Upper lobe of left lung (tissue), 6 donors: ENCODE measurements around the gene KYAT1. TPM values are rescaled to one million over a fixed set of nuclear protein-coding genes. Genes with fewer than 3 reads are reported as not detected.

Experiments used
- ATAC-seq, 2 donors: fragments of 200-7000 bp; cut with Tn5 transposase; one replicate each; pipeline ENCODE4 v1.9.1; 2022; ENCODE audit warnings: mild to moderate bottlenecking in 2 of 2, moderate library complexity in 2 of 2; ENCODE audit not compliant: low FRiP score in 2 of 2
- DNase-seq, 2 donors: peaks; one replicate each; pipeline ENCODE4 v3.0.0-alpha.2; 2019 to 2020
- H3K27ac ChIP-seq, 4 donors: fragments of 200-600 bp; sonication (generic); one replicate each; pipeline ENCODE4 v1.5.1; 2016 to 2019
- H3K27me3 ChIP-seq, 4 donors: fragments of 200-600 bp; sonication (generic); one replicate each; pipeline ENCODE4 v1.5.1; 2017 to 2019
- H3K36me3 ChIP-seq, 4 donors: fragments of 200-600 bp; sonication (generic); one replicate each; pipeline ENCODE4 v1.5.1; 2016 to 2019
- H3K4me1 ChIP-seq, 4 donors: fragments of 200-600 bp; sonication (generic); one replicate each; pipeline ENCODE4 v1.5.1; 2018 to 2019
- H3K4me3 ChIP-seq, 4 donors: fragments of 200-600 bp; sonication (generic); one replicate each; pipeline ENCODE4 v1.5.1; 2017 to 2019; ENCODE audit warnings: mild to moderate bottlenecking in 2 of 4, moderate library complexity in 1 of 4
- H3K9me3 ChIP-seq, 4 donors: fragments of 200-600 bp; sonication (generic); one replicate each; pipeline ENCODE4 v1.5.1; 2018 to 2019
- CTCF ChIP-seq, 6 experiments: fragments of 450-650 bp in 4 of 6; fragments of 200-600 bp in 2 of 6; sonication (generic) in 2 of 6; IDR thresholded peaks; one replicate each; pipeline ENCODE4 v1.5.1; 2016 to 2019; ENCODE audit warnings: antibody characterized with exemption in 6 of 6
- EP300 ChIP-seq, 4 donors: sonication (generic); formaldehyde crosslinking; IDR thresholded peaks; one replicate each; pipeline ENCODE4 v1.5.1; 2017; ENCODE audit warnings: antibody characterized with exemption in 4 of 4, control low read depth in 2 of 4
- POLR2A ChIP-seq, 4 donors: fragments of 450-650 bp; IDR thresholded peaks; one replicate each; pipeline ENCODE4 v1.5.1; 2016 to 2017; ENCODE audit warnings: antibody characterized with exemption in 4 of 4, mild to moderate bottlenecking in 2 of 4
- POLR2AphosphoS5 ChIP-seq, 2 donors: sonication (generic); formaldehyde crosslinking; IDR thresholded peaks; one replicate each; pipeline ENCODE4 v1.5.1; 2017; ENCODE audit warnings: antibody characterized with exemption in 2 of 2
- WGBS, 2 donors: methylation state at CpG; one replicate each; pipeline ENCODE4 v1.1.5; 2017 to 2018; 5-methylcytosine and 5-hydroxymethylcytosine counted together
- total RNA-seq, 6 donors: library from RNA; depleted of rRNA in 4 of 6; stranded (reverse); fragments of >200 nt in 4 of 6; gene quantifications; one replicate each; pipeline versions ENCODE4 v1.1.0 to v1.2.1, GENCODE V29; 2016 to 2021
- donor health status: DM: no; HTN: no; CAD: no; lungs with moderate emphysema.
- donor health status: DM: no; HTN: yes; CAD: no; lungs with severe emphysema.

The KYAT1 gene
- total RNA-seq, 6 donors from 2014 or later: 3.9 to 10.5 (median 5.4) TPM

- H3K27me3 ChIP-seq: no peaks in the 10 kb centered on the region
- ATAC-seq (peak; percentile 98 to 99), DNase-seq (peak; percentile 98 to 99)
- peaks cover 6 to 24% (median 19%) of the 10 kb centered on the region in 4 donors for H3K36me3 ChIP-seq
- H3K9me3 ChIP-seq: no peaks in the 10 kb centered on the region
- peak within 1 kb of the TSS; percentile 57 to 90 (median 70) for H3K4me3 ChIP-seq
- peaks cover 12 to 20% (median 13%) of the 10 kb centered on the region in 4 donors for H3K4me1 ChIP-seq
- WGBS, 2 donors: 0% methylated on average over 10 to 21 of the region's 70 CpGs
- TF ChIP-seq EP300 (IDR thresholded peaks at IDR 0.05) (no peak), POLR2AphosphoS5 (IDR thresholded peaks at IDR 0.05) (peak in 1 of 2 donors; percentile 87), POLR2A (IDR thresholded peaks at IDR 0.05) (peak in 3 of 4 donors; percentile 58 to 91 (median 88)), CTCF (IDR thresholded peaks at IDR 0.05) (peak; percentile 93 to 99 (median 99))
- peak within 1 kb of the TSS; percentile 77 to 87 (median 82) for H3K27ac ChIP-seq
These were observed 63.5 kb downstream of the KYAT1 start, which contains the start of gene ENDOG for GRCh38 chr9:128818099-128818838. Gene ENDOG, plus strand, starts transcription at chr9:128818500. Its CDS starts 185 bp downstream, at chr9:128818685.

- no peak for TF ChIP-seq CTCF (IDR thresholded peaks at IDR 0.05)
- no peak for TF ChIP-seq EP300 (IDR thresholded peaks at IDR 0.05)
- TF ChIP-seq POLR2AphosphoS5 (IDR thresholded peaks at IDR 0.05): no peak
- no peak for TF ChIP-seq POLR2A (IDR thresholded peaks at IDR 0.05)
- WGBS, 2 donors: 69 to 77% methylated on average over 5 of the region's 5 CpGs
These were observed 70.9 kb downstream of the KYAT1 start for GRCh38 chr9:128810873-128811272.

GRCh38 chr9:128809831-128810230 is 71.9 kb downstream of the KYAT1 start:
- no peaks in the 10 kb centered on the region for H3K27me3 ChIP-seq
- 13 to 67% methylated on average over 1 to 2 of the region's 2 CpGs for WGBS, 2 donors
- peaks cover 9 to 44% (median 32%) of the 10 kb centered on the region in 4 donors for H3K36me3 ChIP-seq
- H3K9me3 ChIP-seq: no peaks in the 10 kb centered on the region
- no peak for DNase-seq
- no peak overlapping the region for H3K4me3 ChIP-seq
- TF ChIP-seq CTCF (IDR thresholded peaks at IDR 0.05) (no peak), EP300 (IDR thresholded peaks at IDR 0.05) (no peak), POLR2AphosphoS5 (IDR thresholded peaks at IDR 0.05) (no peak), POLR2A (IDR thresholded peaks at IDR 0.05) (no peak)
- no peak for ATAC-seq
- no peaks in the 10 kb centered on the region for H3K4me1 ChIP-seq
- no peak overlapping the region for H3K27ac ChIP-seq

More at GRCh38 chr9:128810873-128811272, 70.9 kb downstream of the KYAT1 start:
- Histone ChIP-seq H3K4me1 (no peaks in the 10 kb centered on the region), H3K27me3 (no peaks in the 10 kb centered on the region), H3K9me3 (no peaks in the 10 kb centered on the region), H3K36me3 (peaks cover 6 to 34% (median 25%) of the 10 kb centered on the region in 4 donors), H3K4me3 (no peak overlapping the region), H3K27ac (no peak overlapping the region)
- no peak for DNase-seq
- no peak for ATAC-seq

GRCh38 chr9:128809036-128809599 is 72.6 kb downstream of the KYAT1 start:
- ATAC-seq: peak in 1 of 2 donors; percentile 38

More at GRCh38 chr9:128809036-128809599, 72.6 kb downstream of the KYAT1 start:
- Histone ChIP-seq H3K27ac (no peak overlapping the region), H3K4me1 (no peaks in the 10 kb centered on the region), H3K36me3 (peaks cover 9 to 51% (median 35%) of the 10 kb centered on the region in 4 donors), H3K9me3 (no peaks in the 10 kb centered on the region), H3K4me3 (no peak overlapping the region), H3K27me3 (no peaks in the 10 kb centered on the region)
- no peak for DNase-seq
- WGBS, 2 donors: 92 to 94% methylated on average over 11 to 12 of the region's 12 CpGs
- TF ChIP-seq POLR2A (IDR thresholded peaks at IDR 0.05): no peak
- no peak for TF ChIP-seq POLR2AphosphoS5 (IDR thresholded peaks at IDR 0.05)
- TF ChIP-seq EP300 (IDR thresholded peaks at IDR 0.05): no peak
- no peak for TF ChIP-seq CTCF (IDR thresholded peaks at IDR 0.05)
